Measurements from ENCODE around the gene MS4A2.

DNA sequence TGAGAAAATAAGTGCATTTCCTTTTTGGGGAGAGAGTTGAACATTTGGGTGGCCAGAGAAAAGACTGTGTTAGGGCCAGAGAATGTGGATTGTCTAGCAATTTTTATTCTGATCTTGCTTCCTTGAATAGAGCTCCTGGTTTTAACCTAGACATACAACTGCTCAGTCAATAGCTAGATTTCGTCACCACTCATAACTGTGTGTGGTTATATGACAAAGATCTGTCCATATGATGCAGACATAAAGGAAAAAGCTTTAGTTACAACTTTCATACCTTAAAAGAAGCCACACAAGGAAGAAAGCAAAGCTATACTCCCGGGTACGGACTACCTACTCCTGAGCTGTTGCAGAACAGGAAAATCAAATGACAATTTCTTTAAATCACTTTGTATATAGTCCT is 57.2 kb downstream of the MS4A2 start:
- TF ChIP-seq, protein P1, sequence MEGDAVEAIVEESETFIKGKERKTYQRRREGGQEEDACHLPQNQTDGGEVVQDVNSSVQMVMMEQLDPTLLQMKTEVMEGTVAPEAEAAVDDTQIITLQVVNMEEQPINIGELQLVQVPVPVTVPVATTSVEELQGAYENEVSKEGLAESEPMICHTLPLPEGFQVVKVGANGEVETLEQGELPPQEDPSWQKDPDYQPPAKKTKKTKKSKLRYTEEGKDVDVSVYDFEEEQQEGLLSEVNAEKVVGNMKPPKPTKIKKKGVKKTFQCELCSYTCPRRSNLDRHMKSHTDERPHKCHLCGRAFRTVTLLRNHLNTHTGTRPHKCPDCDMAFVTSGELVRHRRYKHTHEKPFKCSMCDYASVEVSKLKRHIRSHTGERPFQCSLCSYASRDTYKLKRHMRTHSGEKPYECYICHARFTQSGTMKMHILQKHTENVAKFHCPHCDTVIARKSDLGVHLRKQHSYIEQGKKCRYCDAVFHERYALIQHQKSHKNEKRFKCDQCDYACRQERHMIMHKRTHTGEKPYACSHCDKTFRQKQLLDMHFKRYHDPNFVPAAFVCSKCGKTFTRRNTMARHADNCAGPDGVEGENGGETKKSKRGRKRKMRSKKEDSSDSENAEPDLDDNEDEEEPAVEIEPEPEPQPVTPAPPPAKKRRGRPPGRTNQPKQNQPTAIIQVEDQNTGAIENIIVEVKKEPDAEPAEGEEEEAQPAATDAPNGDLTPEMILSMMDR (IDR thresholded peaks at IDR 0.05 in 8 of 11, conservative IDR thresholded peaks at IDR 0.05 in 3 of 11): no peak
- no peak for TF ChIP-seq POLR2A (IDR thresholded peaks at IDR 0.05)

Data from spleen (tissue), 7 donors.